Endothelial cell of umbilical vein (primary cell): ENCODE data around the gene SGSM2. TPM values are rescaled to one million over a fixed set of nuclear protein-coding genes. Genes with fewer than 3 reads are reported as not detected.

Source experiments
- BruUV-seq: library from RNA; stranded (reverse); fragments of 400-500 nt; replicated peaks from 2 replicates; lab custom pipeline; 2021; lab: Mats Ljungman, UMichigan
- CTCF ChIA-PET: fragments of 300-600, 350-600 bp; sonication (Branson Sonifier 250); formaldehyde crosslinking; loops from one replicate; lab custom pipeline; 2021; ENCODE audit warnings: antibody characterized with exemption, inconsistent platforms; lab: Charles Lee
- POLR2A ChIA-PET: fragments of 300-600, 350-600 bp; sonication (Branson Sonifier 250); formaldehyde crosslinking; loops from one replicate; lab custom pipeline; 2021; ENCODE audit warnings: antibody characterized with exemption, inconsistent platforms; lab: Charles Lee
- DNase-seq: peaks from one replicate; pipeline ENCODE4 v3.0.0-alpha.2; 2011; ENCODE audit warnings: low read depth, low spot score
- FAIRE-seq: peaks from 2 replicates; lab custom pipeline; 2011; peaks lifted over from hg19 to GRCh38; lab: Jason Lieb, UNC
- H2AFZ ChIP-seq: 2 replicates; pipeline ENCODE4 v1.6.0; 2012; ENCODE audit warnings: low read depth, low read length, control low read depth, inconsistent platforms
- H3K27ac ChIP-seq: 2 replicates; pipeline ENCODE4 v1.5.1; 2011; ENCODE audit warnings: low read depth, mild to moderate bottlenecking, control low read depth, low read length, moderate library complexity; ENCODE audit not compliant: insufficient read depth
- H3K27me3 ChIP-seq, 2 experiments: 2 replicates each; pipeline versions ENCODE4 v1.6.0 to v1.6.1; 2011; ENCODE audit warnings: low read length in 2 of 2, mixed read lengths in 1 of 2; ENCODE audit not compliant: control insufficient read depth in 2 of 2, insufficient read depth in 2 of 2
- H3K36me3 ChIP-seq, 2 experiments: 2 replicates in 1 of 2; 3 replicates in 1 of 2; pipeline ENCODE4 v1.5.1; 2011; ENCODE audit warnings: low read length in 2 of 2, mild to moderate bottlenecking in 1 of 2, moderate library complexity in 1 of 2; ENCODE audit not compliant: control insufficient read depth in 2 of 2, insufficient read depth in 2 of 2; ENCODE audit errors: extremely low read depth in 1 of 2
- H3K4me1 ChIP-seq: 3 replicates; pipeline ENCODE4 v1.5.1; 2011; ENCODE audit warnings: mild to moderate bottlenecking, low read length; ENCODE audit not compliant: control insufficient read depth, insufficient read depth; ENCODE audit errors: extremely low read depth
- H3K4me2 ChIP-seq: 2 replicates; pipeline ENCODE4 v1.6.1; 2011; ENCODE audit warnings: low read length, control low read depth, mixed read lengths; ENCODE audit not compliant: insufficient read depth
- H3K4me3 ChIP-seq, 3 experiments: fragments of 200-600 bp in 1 of 3; sonication (generic), shearing (Covaris generic) in 1 of 3; replicated peaks in 1 of 3; 2 replicates each; pipeline ENCODE4 v1.5.1; 2011 to 2016; ENCODE audit warnings: control low read depth in 3 of 3, low read length in 3 of 3, mild to moderate bottlenecking in 2 of 3, inconsistent platforms in 1 of 3, low read depth in 1 of 3, moderate library complexity in 1 of 3; ENCODE audit not compliant: insufficient read depth in 1 of 3
- H3K79me2 ChIP-seq: 2 replicates; pipeline ENCODE4 v1.6.0; 2012; ENCODE audit warnings: low read length, inconsistent platforms; ENCODE audit not compliant: control insufficient read depth, insufficient read depth
- H3K9ac ChIP-seq: replicated peaks from 2 replicates; pipeline ENCODE3; 2011; ENCODE audit warnings: low read length, control low read depth; ENCODE audit not compliant: insufficient read depth; ENCODE audit errors: extremely low read depth
- H3K9me1 ChIP-seq: replicated peaks from 3 replicates; pipeline ENCODE4 v1.6.0; 2011; ENCODE audit warnings: mild to moderate bottlenecking, low read length; ENCODE audit not compliant: control insufficient read depth, insufficient read depth; ENCODE audit errors: extremely low read depth
- H3K9me3 ChIP-seq: replicated peaks from 2 replicates; pipeline ENCODE4 v1.5.1; 2012; ENCODE audit warnings: low read length, inconsistent platforms; ENCODE audit not compliant: control insufficient read depth, insufficient read depth
- H4K20me1 ChIP-seq: replicated peaks from 2 replicates; pipeline ENCODE3; 2011; ENCODE audit warnings: mild to moderate bottlenecking, low read length; ENCODE audit not compliant: control insufficient read depth, insufficient read depth; ENCODE audit errors: extremely low read depth
- CTCF ChIP-seq, 2 donors: IDR thresholded peaks; 1 replicate in 1 of 2; 2 replicates in 1 of 2; pipeline ENCODE4 v1.5.1; 2011; ENCODE audit warnings: low read length in 2 of 2, mild to moderate bottlenecking in 2 of 2, moderate library complexity in 2 of 2, control low read depth in 1 of 2, inconsistent platforms in 1 of 2, low read depth in 1 of 2; ENCODE audit not compliant: insufficient read depth in 1 of 2; ENCODE audit errors: extremely low read depth in 1 of 2
- EZH2 ChIP-seq: IDR thresholded peaks from 2 replicates; pipeline ENCODE4 v1.6.1; 2012; ENCODE audit warnings: borderline replicate concordance, low read depth, mild to moderate bottlenecking, moderate library complexity, low read length, inconsistent platforms; ENCODE audit not compliant: severe bottlenecking
- FOS ChIP-seq: IDR thresholded peaks from 2 replicates; pipeline ENCODE4 v1.6.1; 2011; ENCODE audit warnings: mild to moderate bottlenecking, low read length, moderate library complexity, borderline replicate concordance; ENCODE audit not compliant: insufficient read depth
- GATA2 ChIP-seq: IDR thresholded peaks from 2 replicates; pipeline ENCODE4 v1.7.0; 2011; ENCODE audit warnings: low read depth, mild to moderate bottlenecking, moderate library complexity, mixed read lengths, low read length; ENCODE audit not compliant: insufficient read length, insufficient read depth
- JUN ChIP-seq: IDR thresholded peaks from 2 replicates; pipeline ENCODE4 v1.6.1; 2011; ENCODE audit warnings: borderline replicate concordance, low read depth; ENCODE audit not compliant: insufficient read length, insufficient read depth
- MAX ChIP-seq: IDR thresholded peaks from 2 replicates; pipeline ENCODE4 v1.6.1; 2011; ENCODE audit not compliant: insufficient read depth, insufficient read length
- MYC ChIP-seq: IDR thresholded peaks from one replicate; pipeline ENCODE4 v1.6.1; 2011; ENCODE audit warnings: mild to moderate bottlenecking, low read depth, low read length
- POLR2A ChIP-seq: IDR thresholded peaks from 2 replicates; pipeline ENCODE4 v1.6.1; 2012; ENCODE audit warnings: low read depth, mild to moderate bottlenecking, control low read depth, low read length
- POLR2AphosphoS5 ChIP-seq: IDR thresholded peaks from 2 replicates; pipeline ENCODE4 v1.6.1; 2012; ENCODE audit warnings: low read depth, mild to moderate bottlenecking, control low read depth, low read length, moderate library complexity; ENCODE audit not compliant: insufficient read depth
- dilution Hi-C: fragments of 300-500 bp; cut with MboI; formaldehyde crosslinking; loops from one replicate; pipeline ENCODE4 v1.15.0; 2019; ENCODE audit warnings: low sequenced_read_pairs; ENCODE audit not compliant: extremely low pct_ligation_motif_present
- intact Hi-C: fragments of 100-400 bp; cut with micrococcal nuclease; formaldehyde crosslinking; loops from one replicate; pipeline ENCODE4 v1.10.0; 2022
- polyA plus RNA-seq, 4 experiments: library from polyadenylated mRNA; depleted of rRNA in 3 of 4; stranded (reverse) in 3 of 4; unstranded in 1 of 4; fragments of >200 nt; gene quantifications; 2 replicates each; pipeline versions ENCODE4 v1.2.1 to v1.2.3, GENCODE V29; 2011 to 2012; ENCODE audit warnings: missing spikeins in 1 of 4
- total RNA-seq: library from RNA; stranded (reverse); gene quantifications from 2 replicates; pipeline ENCODE4 v1.2.3, GENCODE V29; 2021

The SGSM2 gene
- total and polyA plus RNA-seq, 2 donors (not counting 3 experiments of a cell fraction or from before 2014, with no cell fraction given) = 61.6 to 94.5 TPM

- Histone ChIP-seq H3K27me3 (no peaks in the 10 kb centered on the region), H3K27ac (no peak overlapping the region), H2AFZ (no peak overlapping the region), H3K9me1 (no peaks in the 10 kb centered on the region), H3K4me3 (no peak overlapping the region), H4K20me1 (no peaks in the 10 kb centered on the region), H3K4me2 (no peak overlapping the region), H3K79me2 (no peaks in the 10 kb centered on the region), H3K9ac (no peak overlapping the region), H3K4me1 (no peaks in the 10 kb centered on the region), H3K9me3 (no peaks in the 10 kb centered on the region), H3K36me3 (peaks cover 0 to 11% of the 10 kb centered on the region in 2 experiments)
- POLR2A ChIA-PET = interaction anchor here (1.6 kb wide), 1 partner anchor 8 kb away, joined by 4 read pairs; the partner anchor contains the start of gene TSR1
- FAIRE-seq = no peak
- DNase-seq = no peak
- no peak for TF ChIP-seq CTCF (IDR thresholded peaks at IDR 0.05; ENCODE audit: extremely low read depth in 1 of 2, insufficient read depth in 1 of 2, low read depth in 1 of 2, low read length in 2 of 2)
- TF ChIP-seq EZH2 = no peak
- TF ChIP-seq GATA2 = no peak
- TF ChIP-seq FOS = no peak
- TF ChIP-seq MAX = no peak
- no peak for TF ChIP-seq POLR2A
- no peak for TF ChIP-seq JUN
- no peak for TF ChIP-seq POLR2AphosphoS5
- TF ChIP-seq MYC = no peak
- dilution Hi-C loops = no loop called here
- BruUV-seq = no TSS peak
- CTCF ChIA-PET = interaction anchor here (1.1 kb wide), 1 partner anchor 15 kb away, joined by 3 read pairs; no protein-coding TSS in a partner anchor
- intact Hi-C loops = no loop called here
Observed at GRCh38 chr17:2344528-2344927, 7.2 kb downstream of the SGSM2 start.
